Neural crest cell (in vitro differentiated cells): ENCODE measurements around the gene FAM13A. TPM values are rescaled to one million over a fixed set of nuclear protein-coding genes. Genes with fewer than 3 reads are reported as not detected.

ENCODE experiments used
- DNase-seq: peaks from one replicate; pipeline ENCODE4 v3.0.0; 2021; ENCODE audit warnings: low read depth, mixed read lengths, low spot score
- H3K27ac Mint-ChIP-seq: one replicate; pipeline ENCODE4 v1.8.0; 2021; ENCODE audit warnings: mild to moderate bottlenecking, mixed read lengths; ENCODE audit not compliant: unreplicated experiment
- H3K27me3 Mint-ChIP-seq: 2 replicates; pipeline ENCODE4 v1.8.0; 2021; ENCODE audit warnings: low read depth, mild to moderate bottlenecking, mixed read lengths
- H3K36me3 Mint-ChIP-seq: 2 replicates; pipeline ENCODE4 v1.8.0; 2021; ENCODE audit warnings: low read depth, mild to moderate bottlenecking, mixed read lengths
- H3K4me1 Mint-ChIP-seq: 2 replicates; pipeline ENCODE4 v1.8.0; 2021; ENCODE audit warnings: mixed read lengths
- H3K4me3 Mint-ChIP-seq: one replicate; pipeline ENCODE4 v1.8.0; 2021; ENCODE audit warnings: mild to moderate bottlenecking, mixed read lengths
- H3K9me3 Mint-ChIP-seq: 2 replicates; pipeline ENCODE4 v1.8.0; 2021; ENCODE audit warnings: mixed read lengths
- CTCF ChIP-seq: fragments of 200-600 bp; sonication (generic); conservative IDR thresholded peaks from 2 replicates; pipeline ENCODE4 v1.5.0; 2021; ENCODE audit warnings: antibody characterized with exemption, mild to moderate bottlenecking
- total RNA-seq: library from RNA; stranded (reverse); gene quantifications from 2 replicates; pipeline ENCODE4 v1.2.1, GENCODE V29; 2021

FAM13A gene
- total RNA-seq, 1 donor from 2014 or later = 18.1 TPM

GRCh38 chr4:88706574-88706973, 350.4 kb downstream of the FAM13A start:
- Mint-ChIP-seq H3K4me1 (peaks cover 11% of the 10 kb centered on the region), H3K4me3 (no peak overlapping the region), H3K27ac (no peak overlapping the region), H3K9me3 (no peaks in the 10 kb centered on the region), H3K36me3 (peaks cover 3% of the 10 kb centered on the region), H3K27me3 (no peaks in the 10 kb centered on the region)
- DNase-seq = no peak
- peak; percentile 70 for TF ChIP-seq CTCF

GRCh38 chr4:88705805-88706492, 351.0 kb downstream of the FAM13A start:
- H3K9me3 Mint-ChIP-seq = no peaks in the 10 kb centered on the region
- no peak for TF ChIP-seq CTCF
- H3K36me3 Mint-ChIP-seq = peaks cover 1% of the 10 kb centered on the region
- no peak for DNase-seq
- no peak overlapping the region for H3K27ac Mint-ChIP-seq
- peaks cover 11% of the 10 kb centered on the region for H3K4me1 Mint-ChIP-seq
- no peaks in the 10 kb centered on the region for H3K27me3 Mint-ChIP-seq
- no peak overlapping the region for H3K4me3 Mint-ChIP-seq

GRCh38 chr4:88705223-88705622, 351.8 kb downstream of the FAM13A start:
- no peak for TF ChIP-seq CTCF
- H3K27me3 Mint-ChIP-seq = no peaks in the 10 kb centered on the region
- H3K9me3 Mint-ChIP-seq = no peaks in the 10 kb centered on the region
- H3K36me3 Mint-ChIP-seq = no peaks in the 10 kb centered on the region
- H3K27ac Mint-ChIP-seq = no peak overlapping the region
- peaks cover 11% of the 10 kb centered on the region for H3K4me1 Mint-ChIP-seq
- H3K4me3 Mint-ChIP-seq = no peak overlapping the region
- DNase-seq = no peak

GRCh38 chr4:88702782-88703181, 354.2 kb downstream of the FAM13A start:
- no peak for DNase-seq
- Mint-ChIP-seq H3K9me3 (peaks cover 2% of the 10 kb centered on the region), H3K4me1 (peaks cover 15% of the 10 kb centered on the region), H3K27ac (no peak overlapping the region), H3K27me3 (no peaks in the 10 kb centered on the region), H3K4me3 (no peak overlapping the region), H3K36me3 (no peaks in the 10 kb centered on the region)
- no peak for TF ChIP-seq CTCF

GRCh38 chr4:88698519-88698918, 358.5 kb downstream of the FAM13A start:
- Mint-ChIP-seq H3K9me3 (peaks cover 2% of the 10 kb centered on the region), H3K36me3 (no peaks in the 10 kb centered on the region), H3K27me3 (no peaks in the 10 kb centered on the region), H3K4me3 (peak overlapping the region; percentile 91), H3K27ac (no peak overlapping the region), H3K4me1 (peaks cover 14% of the 10 kb centered on the region)
- no peak for DNase-seq
- TF ChIP-seq CTCF = no peak
